Small intestine (tissue), 7 donors: ENCODE data around the gene LRMDA. TPM values are rescaled to one million over a fixed set of nuclear protein-coding genes. Genes with fewer than 3 reads are reported as not detected.

Experiments
- DNase-seq, 2 donors: peaks; one replicate each; pipeline versions ENCODE4 v3.0.0 to v3.0.0-alpha.2; 2013
- FAIRE-seq: peaks from 2 replicates; lab custom pipeline; 2012; peaks lifted over from hg19 to GRCh38; lab: Jason Lieb, UNC
- H3K27ac ChIP-seq, 3 donors: one replicate each; pipeline ENCODE4 v1.5.1; 2013; ENCODE audit warnings: low read length in 2 of 3, mild to moderate bottlenecking in 2 of 3, control low read depth in 1 of 3, inconsistent platforms in 1 of 3, low read depth in 1 of 3, moderate library complexity in 1 of 3
- H3K27me3 ChIP-seq, 3 donors: one replicate each; pipeline ENCODE4 v1.6.1; 2013; ENCODE audit warnings: low read length in 3 of 3, inconsistent platforms in 1 of 3; ENCODE audit not compliant: control insufficient read depth in 3 of 3, insufficient read depth in 3 of 3
- H3K36me3 ChIP-seq, 3 donors: one replicate each; pipeline ENCODE4 v1.6.1; 2013; ENCODE audit warnings: low read length in 3 of 3, inconsistent platforms in 1 of 3, low read depth in 1 of 3, mild to moderate bottlenecking in 1 of 3, moderate library complexity in 1 of 3; ENCODE audit not compliant: control insufficient read depth in 3 of 3, insufficient read depth in 2 of 3
- H3K4me1 ChIP-seq, 3 donors: one replicate each; pipeline ENCODE4 v1.6.1; 2013; ENCODE audit warnings: low read length in 2 of 3, inconsistent platforms in 1 of 3, low read depth in 1 of 3, mild to moderate bottlenecking in 1 of 3, moderate library complexity in 1 of 3; ENCODE audit not compliant: control insufficient read depth in 3 of 3, insufficient read depth in 2 of 3
- H3K4me3 ChIP-seq, 3 donors: one replicate each; pipeline ENCODE4 v1.5.1; 2013; ENCODE audit warnings: low read length in 3 of 3, control low read depth in 1 of 3, inconsistent platforms in 1 of 3, low read depth in 1 of 3, mild to moderate bottlenecking in 1 of 3, moderate library complexity in 1 of 3
- H3K9me3 ChIP-seq, 2 donors: one replicate each; pipeline ENCODE4 v1.6.1; 2013; ENCODE audit warnings: low read depth in 1 of 2, low read length in 1 of 2; ENCODE audit not compliant: control insufficient read depth in 2 of 2, insufficient read depth in 1 of 2
- WGBS, 3 donors: extraction: QIAGEN DNeasy Blood & Tissue Kit; methylation state at CpG; one replicate each; pipeline ENCODE4 v1.1.7; 2013; 5-methylcytosine and 5-hydroxymethylcytosine counted together
- polyA plus RNA-seq, 4 donors: library from polyadenylated mRNA; stranded (reverse) in 3 of 4; unstranded in 1 of 4; fragments of 200-250 nt in 3 of 4; fragments of 120-200 nt in 1 of 4; gene quantifications; one replicate each; pipeline versions ENCODE4 v1.2.1 to v1.2.3, GENCODE V29; 2013
- donor health status: healthy with polysubstance abuse.
- donor health status: control.
- donor health status: control.
- donor health status: Bipolar disorder and iron deficiency.
- donor health status: healthy.

LRMDA gene
- polyA plus RNA-seq, 4 donors, result 5.6 to 16.2 (median 6.0) TPM; not detected in 1

GRCh38 chr10:76070916-76071315, 639.5 kb downstream of the LRMDA start:
- FAIRE-seq (no peak), DNase-seq (no peak)
- Histone ChIP-seq H3K27me3 (no peaks in the 10 kb centered on the region), H3K9me3 (no peaks in the 10 kb centered on the region), H3K27ac (no peak overlapping the region), H3K36me3 (no peaks in the 10 kb centered on the region), H3K4me3 (no peak overlapping the region), H3K4me1 (no peaks in the 10 kb centered on the region)
- 86 to 94% (median 86%) methylated on average over 5 of the region's 5 CpGs for WGBS, 3 donors

GRCh38 chr10:76071653-76072365, 640.4 kb downstream of the LRMDA start:
- WGBS, 3 donors, result 44 to 62% (median 55%) methylated on average over 5 of the region's 5 CpGs
- H3K9me3 ChIP-seq, result no peaks in the 10 kb centered on the region
- FAIRE-seq, result no peak

GRCh38 chr10:76072384-76072783, 641.0 kb downstream of the LRMDA start:
- Histone ChIP-seq H3K4me3 (no peak overlapping the region), H3K36me3 (no peaks in the 10 kb centered on the region), H3K27ac (no peak overlapping the region), H3K27me3 (no peaks in the 10 kb centered on the region), H3K4me1 (no peaks in the 10 kb centered on the region), H3K9me3 (no peaks in the 10 kb centered on the region)
- no peak for DNase-seq
- FAIRE-seq, result no peak

More at GRCh38 chr10:76071653-76072365, 640.4 kb downstream of the LRMDA start:
- Histone ChIP-seq H3K36me3 (no peaks in the 10 kb centered on the region), H3K4me1 (no peaks in the 10 kb centered on the region), H3K27ac (no peak overlapping the region), H3K4me3 (no peak overlapping the region), H3K27me3 (no peaks in the 10 kb centered on the region)
- no peak for DNase-seq

GRCh38 chr10:76073524-76073923, 642.1 kb downstream of the LRMDA start:
- no peaks in the 10 kb centered on the region for H3K9me3 ChIP-seq
- H3K27me3 ChIP-seq, result no peaks in the 10 kb centered on the region
- no peaks in the 10 kb centered on the region for H3K4me1 ChIP-seq
- H3K27ac ChIP-seq, result no peak overlapping the region
- no peak for FAIRE-seq
- no peaks in the 10 kb centered on the region for H3K36me3 ChIP-seq
- 83 to 89% (median 84%) methylated on average over 2 of the region's 2 CpGs for WGBS, 3 donors
- H3K4me3 ChIP-seq, result no peak overlapping the region
- DNase-seq, result no peak

GRCh38 chr10:76074659-76075058, 643.2 kb downstream of the LRMDA start:
- Histone ChIP-seq H3K9me3 (no peaks in the 10 kb centered on the region), H3K36me3 (no peaks in the 10 kb centered on the region), H3K27me3 (no peaks in the 10 kb centered on the region), H3K4me3 (no peak overlapping the region), H3K4me1 (no peaks in the 10 kb centered on the region), H3K27ac (no peak overlapping the region)
- FAIRE-seq (no peak), DNase-seq (no peak)
- 86 to 92% (median 88%) methylated on average over 1 of the region's 1 CpG for WGBS, 3 donors

GRCh38 chr10:76080451-76080850, 649.0 kb downstream of the LRMDA start:
- FAIRE-seq, result no peak
- no peak overlapping the region for H3K27ac ChIP-seq
- no peaks in the 10 kb centered on the region for H3K27me3 ChIP-seq
- H3K9me3 ChIP-seq, result no peaks in the 10 kb centered on the region
- DNase-seq, result no peak
- no peaks in the 10 kb centered on the region for H3K36me3 ChIP-seq
- no peak overlapping the region for H3K4me3 ChIP-seq
- H3K4me1 ChIP-seq, result peaks cover 0 to 13% (median 4%) of the 10 kb centered on the region in 3 donors

- H3K27me3 ChIP-seq, result no peaks in the 10 kb centered on the region
- no peak overlapping the region for H3K4me3 ChIP-seq
- H3K27ac ChIP-seq, result no peak overlapping the region
- no peaks in the 10 kb centered on the region for H3K9me3 ChIP-seq
- no peak for FAIRE-seq
- DNase-seq, result no peak
- WGBS, 3 donors, result 91 to 96% (median 93%) methylated on average over 3 of the region's 3 CpGs
- H3K36me3 ChIP-seq, result no peaks in the 10 kb centered on the region
- peaks cover 0 to 13% (median 4%) of the 10 kb centered on the region in 3 donors for H3K4me1 ChIP-seq
Observed at GRCh38 chr10:76080991-76081390, 649.6 kb downstream of the LRMDA start.

- WGBS, 3 donors, result 15 to 60% (median 38%) methylated on average over 3 of the region's 3 CpGs
- peak; percentile 72 to 82 for DNase-seq
- Histone ChIP-seq H3K36me3 (no peaks in the 10 kb centered on the region), H3K4me3 (no peak overlapping the region), H3K27ac (peak overlapping the region; percentile 26 to 50 (median 44)), H3K4me1 (peaks cover 2 to 24% (median 4%) of the 10 kb centered on the region in 3 donors), H3K27me3 (no peaks in the 10 kb centered on the region), H3K9me3 (no peaks in the 10 kb centered on the region)
- no peak for FAIRE-seq
Observed at GRCh38 chr10:76082232-76082631, 650.8 kb downstream of the LRMDA start.

GRCh38 chr10:76082956-76083355, 651.5 kb downstream of the LRMDA start:
- H3K9me3 ChIP-seq, result no peaks in the 10 kb centered on the region
- 74 to 84% (median 79%) methylated on average over 1 of the region's 1 CpG for WGBS, 3 donors
- H3K4me3 ChIP-seq, result no peak overlapping the region
- H3K27ac ChIP-seq, result peak overlapping the region; percentile 47 to 60 (median 50)
- H3K4me1 ChIP-seq, result peaks cover 2 to 25% (median 4%) of the 10 kb centered on the region in 3 donors
- FAIRE-seq, result no peak
- peak in 1 of 2 donors; percentile 81 for DNase-seq
- no peaks in the 10 kb centered on the region for H3K27me3 ChIP-seq
- no peaks in the 10 kb centered on the region for H3K36me3 ChIP-seq
